SIG-M5 (cell line): ENCODE results near the gene GSE1.

Experiments
- DNase-seq: peaks from one replicate; lab custom pipeline; 2025; lab: John Stamatoyannopoulos, UW

The GSE1 gene

DNA sequence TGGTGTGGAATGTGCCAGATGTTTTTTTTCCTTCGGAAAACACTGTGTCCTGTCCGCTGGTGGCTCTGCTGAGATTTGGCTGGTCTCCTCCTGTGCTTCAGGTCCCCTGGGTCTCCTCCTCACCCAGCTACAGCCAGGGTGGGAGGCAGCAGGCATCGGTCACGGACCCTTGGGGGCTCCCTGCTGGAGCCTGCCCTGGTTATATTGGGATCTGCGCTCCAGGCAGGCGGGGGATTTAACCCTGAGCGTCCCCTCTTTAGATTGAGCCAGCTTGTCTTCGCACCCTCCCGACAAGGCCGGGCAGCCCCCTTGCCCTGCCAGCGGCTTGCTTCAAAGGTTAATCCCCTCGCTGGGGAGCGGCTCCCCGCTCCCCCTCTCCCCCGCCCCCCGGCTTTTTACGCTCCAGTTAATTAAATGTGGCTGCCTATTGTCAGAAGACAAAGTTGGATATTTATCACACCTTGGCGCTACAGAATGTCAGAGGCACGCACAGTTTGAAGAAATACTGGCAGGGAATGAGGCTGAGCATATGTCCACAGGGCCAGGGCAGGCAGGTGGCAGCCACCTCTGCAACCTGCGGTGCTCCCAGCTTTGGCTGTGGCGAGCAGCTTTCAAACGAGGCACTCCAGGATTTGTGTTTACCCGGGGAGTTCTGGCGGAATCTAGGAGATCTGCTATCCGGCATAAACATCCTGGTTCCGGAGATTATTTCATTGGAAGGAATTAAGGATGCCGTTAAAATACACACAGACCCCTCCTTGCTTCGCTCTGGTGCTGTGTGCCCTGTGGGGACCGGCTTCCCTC lies 38.2 kb upstream of the GSE1 start:
- no peak for DNase-seq

DNA sequence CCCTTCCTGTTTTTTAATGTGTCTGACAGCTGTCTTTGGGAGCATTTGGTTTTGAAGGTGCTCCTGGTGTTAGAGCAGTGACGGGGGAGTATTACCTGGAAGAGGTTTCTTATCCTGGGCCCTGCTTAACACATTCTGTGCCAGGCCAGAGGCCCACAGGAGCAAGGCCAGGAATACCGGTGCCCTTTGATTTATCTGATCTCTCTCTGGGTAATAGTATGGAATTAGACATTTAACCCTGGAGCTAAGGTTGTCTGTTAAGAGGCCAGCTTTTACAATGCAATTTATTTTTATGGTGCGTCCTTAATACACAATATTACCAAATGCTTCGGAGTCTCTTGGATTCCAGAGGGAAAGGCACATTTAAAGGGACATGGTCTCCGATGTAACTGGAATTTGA lies 37.2 kb upstream of the GSE1 start:
- no peak for DNase-seq

DNA sequence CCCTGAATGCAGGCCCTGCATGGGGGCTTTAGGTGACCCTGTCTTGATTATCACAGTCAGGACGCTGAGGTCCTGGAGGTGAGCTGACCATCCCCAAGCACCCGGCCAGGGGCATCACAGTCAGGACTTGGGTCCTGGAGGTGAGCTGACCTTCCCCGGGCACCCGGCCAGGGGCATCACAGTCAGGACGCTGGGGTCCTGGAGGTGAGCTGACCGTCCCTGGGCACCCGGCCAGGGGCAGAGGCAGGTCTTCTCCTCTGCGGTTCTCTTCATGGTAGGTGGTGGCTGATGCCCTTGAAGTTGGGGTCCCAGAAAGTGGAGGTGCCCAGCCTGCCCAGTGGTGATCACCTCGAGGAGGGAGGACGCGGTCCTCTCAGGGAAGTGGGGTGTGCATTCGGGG lies 36.2 kb upstream of the GSE1 start:
- DNase-seq, result no peak

DNA sequence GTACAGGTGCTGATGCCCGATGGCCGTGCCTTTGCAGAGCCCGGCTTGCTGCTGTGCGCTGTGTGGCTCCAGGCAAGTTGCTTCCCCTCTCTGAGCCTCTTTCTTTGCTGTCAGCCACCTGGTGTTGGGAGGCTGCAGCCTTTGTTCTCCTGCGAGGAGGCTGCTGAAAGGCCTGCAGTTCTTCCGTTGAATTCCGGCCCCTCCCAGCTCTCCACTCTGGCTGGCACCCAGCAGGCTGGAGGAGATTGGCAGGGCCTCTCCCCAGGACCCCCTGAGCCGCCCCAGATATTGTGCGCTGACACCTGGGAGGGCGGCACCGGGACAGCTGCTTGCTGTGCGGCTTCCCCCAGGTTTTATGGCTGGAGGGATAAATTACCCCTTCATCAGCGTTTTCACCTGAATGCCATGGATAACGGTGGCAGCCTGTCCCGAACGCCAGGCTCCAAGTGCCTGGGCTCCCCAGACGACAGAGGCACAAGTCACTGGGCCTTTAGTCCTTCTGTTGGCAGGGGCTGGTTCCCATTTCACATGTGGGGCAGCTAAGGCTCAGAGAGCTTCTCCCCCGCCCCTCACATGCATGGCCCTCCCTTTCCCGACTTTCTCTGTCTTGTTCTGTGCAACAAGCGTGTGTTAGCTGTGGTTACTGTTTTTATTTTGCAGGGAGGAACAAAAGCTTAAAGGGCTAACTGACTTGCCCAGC lies 35.1 kb upstream of the GSE1 start:
- no peak for DNase-seq

DNA sequence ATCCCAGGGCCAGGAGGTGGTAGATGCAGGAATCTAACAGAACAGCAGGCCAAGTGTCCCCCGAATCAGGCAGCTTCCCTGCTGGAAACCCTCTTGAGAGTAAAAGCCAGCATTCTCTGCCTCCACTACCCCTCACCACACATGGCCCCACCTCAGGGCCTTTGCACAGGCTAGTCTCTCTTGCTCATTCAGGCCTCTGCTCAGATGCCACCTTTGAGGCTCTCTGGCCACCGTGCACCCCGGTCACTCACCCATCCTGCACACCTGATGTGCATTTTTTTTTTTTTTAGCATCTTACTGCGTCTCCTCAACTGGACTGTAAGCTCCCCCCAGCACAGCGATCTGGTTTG lies 34.5 kb upstream of the GSE1 start:
- no peak for DNase-seq

DNA sequence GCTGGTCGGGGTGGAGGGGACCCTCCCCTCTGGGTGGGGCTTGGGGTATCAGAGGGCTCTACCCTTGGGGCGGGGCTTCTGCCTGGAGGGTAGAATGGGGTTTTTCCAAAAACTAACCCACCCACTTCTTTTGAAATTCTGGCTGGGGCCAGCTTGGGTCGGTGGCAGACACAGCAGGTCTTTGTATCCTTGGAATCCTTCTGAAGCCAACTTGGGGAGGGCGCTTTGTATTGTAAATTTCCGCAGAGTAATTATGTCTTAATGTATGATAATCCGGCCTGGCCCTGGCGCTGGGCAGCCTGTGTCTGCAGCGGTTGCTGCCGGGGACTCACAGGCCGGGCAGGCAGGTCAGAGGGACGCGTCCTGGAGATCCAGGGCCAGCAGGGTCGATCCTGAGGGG lies 33.9 kb upstream of the GSE1 start:
- DNase-seq, result no peak

DNA sequence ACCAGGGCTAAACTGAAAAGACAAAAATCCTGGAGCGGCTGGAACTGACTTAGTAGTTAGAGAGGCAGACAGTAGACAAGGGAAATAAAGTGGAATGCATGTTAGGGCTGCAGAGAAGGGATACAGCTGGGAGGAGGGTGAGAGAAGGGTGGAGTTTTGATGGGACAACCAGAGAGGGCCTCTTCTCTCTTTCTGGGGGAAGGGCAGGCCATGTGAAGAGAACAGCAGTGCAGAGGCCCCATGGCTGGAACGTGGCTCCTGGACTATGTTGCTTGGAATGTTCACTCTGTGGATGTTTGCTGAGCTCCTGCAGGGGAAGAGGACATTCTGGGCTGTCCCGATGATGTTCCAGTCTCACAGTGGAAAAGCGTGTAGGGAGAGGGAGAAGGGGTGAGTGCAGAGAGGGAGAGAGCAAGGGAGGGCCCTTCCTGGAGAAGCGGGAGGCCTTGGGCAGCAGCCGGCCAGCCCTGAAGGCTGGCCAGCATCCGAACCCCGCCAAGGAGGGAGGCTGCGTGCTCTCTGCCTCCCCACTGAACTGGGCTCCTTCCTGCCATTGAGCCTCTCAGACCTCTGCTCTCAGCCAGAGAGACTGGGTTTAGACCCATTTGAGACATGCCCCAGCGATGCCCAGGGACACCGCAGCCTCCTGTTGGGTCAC lies 33.1 kb upstream of the GSE1 start:
- DNase-seq, result no peak

DNA sequence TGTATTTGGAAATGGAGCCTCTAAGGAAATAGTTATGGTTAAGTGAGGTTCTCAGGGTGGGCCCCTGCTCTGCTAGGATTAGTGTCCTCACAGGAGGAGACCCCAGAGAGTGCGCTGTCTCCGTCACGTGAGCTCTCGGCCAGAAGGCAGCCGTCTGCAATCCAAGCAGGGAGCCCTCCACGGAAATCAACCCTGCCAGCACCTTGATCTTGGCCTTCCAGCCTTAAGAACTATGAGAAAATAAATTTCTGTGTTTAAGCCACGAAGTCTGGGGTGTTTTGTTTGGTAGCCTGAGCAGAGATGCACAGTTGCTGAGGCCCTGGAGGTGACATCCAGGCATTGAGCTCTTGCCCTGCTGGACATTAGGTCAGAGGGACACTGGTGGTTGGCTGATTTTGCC lies 32.4 kb upstream of the GSE1 start:
- no peak for DNase-seq

DNA sequence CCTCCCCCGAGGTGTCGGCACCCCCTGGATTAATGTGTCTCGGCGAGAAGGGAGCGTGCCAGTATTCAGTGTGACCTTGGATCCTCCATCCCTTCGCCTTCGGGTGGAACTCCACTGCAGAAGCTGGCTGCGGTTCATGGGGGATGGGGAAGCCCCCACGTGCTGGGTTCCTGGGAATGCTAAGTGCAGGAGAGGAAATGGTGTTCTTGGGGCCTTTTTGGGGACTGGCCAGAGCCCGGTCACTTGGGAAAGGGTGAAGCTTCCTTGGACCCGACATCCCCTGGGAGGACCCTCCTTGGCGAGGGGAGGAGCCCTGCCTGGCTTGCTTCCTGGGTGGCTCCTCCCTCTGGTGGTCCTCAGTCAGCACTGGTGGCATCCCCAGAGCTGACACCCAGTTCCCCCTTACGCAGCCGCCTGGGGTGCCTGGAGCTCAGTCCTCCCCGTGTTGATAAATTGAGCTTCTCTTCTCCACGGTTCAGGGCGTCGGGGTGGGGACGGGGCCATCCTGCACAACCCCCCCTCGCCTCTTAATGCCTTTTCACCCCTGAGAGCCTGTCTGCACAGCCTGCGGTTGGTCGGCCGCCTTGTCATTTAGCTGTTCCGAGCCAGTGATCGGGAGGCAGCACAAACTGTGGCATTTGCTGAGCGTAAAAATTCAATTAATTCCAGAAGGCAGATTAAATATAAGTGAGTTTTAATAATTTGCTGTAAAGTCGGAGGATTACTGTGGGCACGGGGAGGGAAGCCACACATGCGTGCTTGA lies 30.7 kb upstream of the GSE1 start:
- no peak for DNase-seq

DNA sequence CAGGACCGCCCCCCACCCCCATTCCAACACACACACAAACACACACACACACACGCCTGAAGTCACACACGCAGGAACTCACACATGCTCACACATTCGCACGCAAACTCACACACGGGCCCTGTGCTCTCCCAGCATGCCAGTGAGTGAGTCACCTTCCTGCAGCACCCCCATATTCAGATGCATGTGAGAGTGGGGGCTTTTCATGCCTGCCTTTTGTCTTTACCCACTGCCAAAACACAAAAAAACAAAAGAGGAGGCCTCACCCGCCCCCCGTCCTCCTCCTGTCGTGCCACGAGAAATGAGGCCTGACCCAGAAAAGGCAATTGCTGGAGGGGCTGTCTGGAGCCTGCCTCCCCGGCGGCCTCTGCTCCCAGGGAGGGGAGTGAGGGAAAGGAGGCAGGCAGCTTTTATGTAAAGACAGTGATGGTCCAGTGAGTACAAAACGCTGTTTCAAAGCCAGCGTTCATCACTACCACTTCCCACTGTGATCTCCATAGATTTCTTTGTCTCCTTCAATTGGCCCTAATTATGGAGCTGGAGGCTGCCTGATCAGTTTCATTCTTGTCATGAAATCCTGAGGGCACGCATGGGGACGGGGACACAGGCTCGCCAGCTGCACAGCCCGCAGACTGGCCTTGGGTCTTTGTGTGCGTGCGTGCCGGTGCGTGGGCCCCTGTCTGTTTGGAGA lies 29.5 kb upstream of the GSE1 start:
- DNase-seq, result no peak

DNA sequence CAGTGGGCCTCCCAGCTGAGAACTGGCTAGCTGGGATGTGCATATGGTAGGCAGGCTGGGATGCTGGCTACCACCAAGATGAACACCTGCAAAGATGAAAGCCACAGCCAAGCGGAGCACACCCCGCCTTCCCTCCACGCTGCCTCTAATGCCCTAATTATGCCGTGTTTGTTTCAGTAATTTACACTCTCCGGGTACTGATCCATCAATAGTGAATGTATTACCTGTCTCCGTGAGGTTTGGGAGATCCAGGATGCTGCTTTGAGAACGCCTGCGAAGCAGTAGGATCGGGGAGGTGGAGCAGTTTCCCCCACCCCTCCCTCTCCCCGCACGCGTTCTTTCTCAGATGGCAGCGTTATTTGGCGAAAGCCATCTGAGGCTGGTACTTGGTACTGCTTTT lies 28.9 kb upstream of the GSE1 start:
- no peak for DNase-seq

DNA sequence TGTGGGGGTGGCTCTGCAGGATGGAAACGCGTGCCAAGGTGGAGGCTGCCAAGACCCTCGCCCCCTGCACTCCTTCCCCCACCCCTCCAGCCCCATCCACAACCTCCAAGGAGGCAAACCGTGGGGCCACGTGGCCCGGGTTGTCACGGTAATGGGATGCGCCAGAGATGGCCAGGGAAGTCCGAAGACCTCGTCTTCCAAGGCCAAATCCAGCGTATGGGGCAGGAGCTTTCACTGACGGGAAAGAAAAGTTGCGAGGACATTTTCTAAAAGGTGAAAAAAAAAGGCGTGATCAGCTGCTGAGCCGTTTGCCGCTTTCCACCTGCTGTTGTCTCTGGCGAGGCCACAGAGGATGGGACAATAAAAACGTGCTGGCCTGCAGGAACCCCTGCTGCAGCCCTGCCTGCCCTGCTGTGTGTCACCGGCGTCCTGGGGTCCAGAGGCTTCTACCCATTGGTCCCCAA lies 28.3 kb upstream of the GSE1 start:
- no peak for DNase-seq

DNA sequence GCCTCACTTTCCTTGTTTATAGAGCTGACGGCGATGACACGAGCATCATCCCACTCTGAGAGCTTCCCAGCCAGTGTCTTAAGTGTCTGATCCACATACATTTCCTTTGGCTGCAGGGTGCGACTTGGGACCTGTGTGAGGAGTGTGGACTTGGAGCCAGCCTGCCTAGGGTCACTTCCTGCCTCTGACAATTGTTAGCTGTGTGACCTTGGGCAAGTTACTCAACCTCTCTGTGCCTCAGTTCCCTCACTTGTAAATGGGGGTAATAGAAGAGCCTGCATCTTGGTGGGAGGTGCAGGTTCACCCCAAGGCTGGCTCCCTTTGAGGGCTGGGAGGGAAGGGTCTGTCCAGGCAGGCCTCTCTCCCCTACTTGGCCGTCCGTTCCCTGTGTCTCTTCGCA lies 27.4 kb upstream of the GSE1 start:
- DNase-seq, result no peak

DNA sequence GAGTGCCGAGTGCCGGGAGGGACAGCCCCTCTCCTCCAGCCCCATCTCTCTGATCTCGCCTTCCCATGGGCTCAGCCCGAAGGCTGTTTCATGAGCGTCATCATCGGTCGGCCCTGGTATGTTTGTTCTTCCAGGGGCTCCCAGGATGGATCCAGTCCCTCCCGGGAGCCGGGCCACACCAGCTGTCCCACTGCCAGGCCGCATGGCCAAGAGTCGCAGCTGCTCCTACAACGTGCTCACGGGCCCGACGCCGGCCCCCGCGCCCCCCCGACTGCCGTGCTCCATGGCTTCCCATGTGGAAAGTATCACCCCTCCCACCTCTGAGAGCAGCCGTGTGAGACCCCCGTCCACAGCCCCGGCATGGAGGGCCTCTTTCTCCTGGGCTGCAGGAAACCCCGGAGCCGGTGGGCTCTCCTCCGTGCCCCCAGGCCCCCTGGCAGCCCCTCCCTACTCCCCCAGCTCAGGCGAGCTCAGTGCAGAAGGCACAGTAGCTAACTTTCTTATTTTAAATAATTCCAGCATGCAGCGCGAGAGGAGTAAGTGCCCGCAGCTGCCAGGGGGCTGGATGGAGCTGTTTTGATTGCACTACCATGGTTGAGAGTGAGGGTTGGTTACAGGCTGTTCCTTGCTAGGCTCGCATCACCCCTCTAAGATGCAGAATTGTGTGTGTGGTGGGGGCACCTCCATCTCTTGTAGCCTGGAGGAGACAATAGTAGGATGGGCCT lies 26.6 kb upstream of the GSE1 start:
- no peak for DNase-seq

DNA sequence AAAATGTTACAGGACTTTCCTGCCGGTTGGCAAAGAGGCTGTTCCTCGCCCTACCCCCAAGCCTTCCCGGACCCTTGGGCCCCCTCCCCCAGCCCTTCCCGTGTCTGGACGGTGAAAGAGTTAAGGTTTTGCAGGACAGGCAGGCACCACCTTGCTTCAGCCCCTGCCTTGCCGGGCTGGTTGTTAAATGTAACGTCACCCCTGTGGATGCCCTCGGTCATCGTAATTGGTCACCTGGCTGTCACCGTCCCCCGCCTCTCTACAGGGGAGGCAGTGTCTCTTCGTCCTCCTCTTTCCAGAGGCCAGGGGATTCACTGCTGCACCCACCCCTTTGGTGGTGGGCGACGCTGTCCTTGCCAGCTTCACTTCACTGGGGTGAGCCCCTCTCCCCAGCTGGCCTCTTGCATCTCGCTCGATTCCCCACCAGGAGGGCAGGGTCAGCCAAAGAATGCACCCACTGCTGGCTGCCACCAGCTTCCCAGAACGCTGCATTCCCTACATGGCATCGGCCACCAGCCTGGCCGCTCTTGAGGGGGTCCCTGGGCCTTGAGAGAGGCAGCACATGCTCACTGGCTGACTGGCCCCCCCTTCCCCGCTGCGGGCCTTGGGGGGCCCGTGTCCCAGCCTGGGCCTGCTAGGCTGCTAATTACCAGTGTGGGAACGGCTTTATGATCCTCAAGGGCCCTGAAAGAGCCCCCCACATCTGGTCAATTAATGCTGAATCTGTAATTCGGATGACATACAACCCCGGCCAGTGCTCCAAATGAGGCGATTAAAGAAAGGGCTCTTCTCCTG lies 25.2 kb upstream of the GSE1 start:
- no peak for DNase-seq

DNA sequence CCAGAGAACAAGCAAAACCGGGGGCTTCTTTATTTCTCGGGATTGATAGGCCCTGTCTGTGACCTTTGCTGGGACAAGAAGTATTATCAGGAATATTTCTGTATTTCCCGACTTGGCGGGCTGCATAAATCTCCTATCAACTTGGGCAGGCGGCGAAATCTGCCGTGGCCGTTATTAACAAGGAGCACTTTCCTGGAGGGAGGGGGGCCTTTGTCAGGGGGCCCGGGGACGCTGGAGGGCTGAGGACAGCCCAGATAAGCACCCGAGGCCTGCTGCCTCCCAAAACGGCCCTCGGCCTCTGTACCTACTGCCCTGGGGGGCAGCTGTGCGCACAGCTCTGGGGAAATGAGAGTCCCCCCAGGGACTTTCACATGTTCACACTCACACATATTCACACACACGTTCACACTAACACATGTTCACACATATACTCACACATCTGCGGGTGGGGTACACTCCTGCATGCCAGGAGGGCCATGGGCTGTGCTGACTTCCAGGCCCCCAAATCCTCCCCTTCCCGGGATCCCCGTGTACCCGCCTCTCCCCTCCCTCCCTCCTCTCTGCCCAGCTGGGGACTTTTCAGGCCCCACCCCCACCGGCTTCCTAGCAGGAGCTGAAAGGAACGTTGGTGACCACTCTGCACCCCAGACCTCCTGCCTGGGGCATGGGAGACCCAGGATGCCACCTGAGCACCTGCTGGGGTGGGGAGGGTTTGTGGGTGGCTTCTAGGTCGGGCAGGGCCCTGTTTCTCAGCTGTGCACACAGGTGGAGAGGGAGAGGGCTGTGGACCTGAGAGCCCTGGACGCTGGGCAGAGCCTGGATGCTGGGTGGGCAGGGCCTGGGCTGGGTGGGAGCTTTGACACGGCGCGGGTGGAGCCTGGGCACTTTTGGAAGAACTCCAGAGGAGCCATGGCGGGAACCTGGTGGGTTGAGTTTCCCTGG lies 24.3 kb upstream of the GSE1 start:
- no peak for DNase-seq

DNA sequence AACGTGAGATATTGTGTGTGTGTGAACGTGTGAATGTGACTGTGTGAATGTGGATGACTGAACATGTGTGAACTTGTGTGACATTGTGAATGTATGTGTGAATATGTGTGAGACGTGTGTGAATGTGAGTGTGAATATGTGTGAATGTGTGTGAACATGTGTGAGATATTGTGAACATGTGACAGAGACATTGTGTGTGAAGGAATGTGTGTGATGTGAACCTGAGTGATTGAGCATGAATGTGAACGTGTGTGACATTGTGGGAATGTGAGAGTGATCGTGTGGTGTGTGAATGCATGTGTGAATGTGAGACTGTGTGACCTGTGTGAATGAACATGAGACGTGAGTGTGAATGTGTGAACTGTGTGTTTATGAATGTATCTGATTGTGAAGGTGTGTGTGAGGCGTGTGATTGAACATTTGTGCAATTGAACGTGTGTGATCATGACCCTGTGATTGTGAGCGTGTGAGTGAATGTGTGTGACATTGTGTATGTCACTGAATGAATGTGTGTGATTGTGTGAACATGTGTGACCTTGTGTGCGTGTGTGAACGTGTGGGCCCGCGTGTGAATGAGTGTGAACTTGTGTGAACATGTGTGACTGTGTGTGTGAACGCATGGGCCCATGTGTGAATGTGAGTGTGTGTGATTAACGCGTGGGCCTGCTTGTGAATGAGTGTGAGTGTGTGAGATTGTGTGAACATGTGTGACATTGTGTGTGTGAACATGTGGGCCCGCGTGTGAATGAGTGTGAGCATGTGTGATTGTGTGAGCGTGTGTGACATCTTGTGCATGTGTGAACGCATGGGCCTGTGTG lies 23.2 kb upstream of the GSE1 start:
- DNase-seq, result no peak

DNA sequence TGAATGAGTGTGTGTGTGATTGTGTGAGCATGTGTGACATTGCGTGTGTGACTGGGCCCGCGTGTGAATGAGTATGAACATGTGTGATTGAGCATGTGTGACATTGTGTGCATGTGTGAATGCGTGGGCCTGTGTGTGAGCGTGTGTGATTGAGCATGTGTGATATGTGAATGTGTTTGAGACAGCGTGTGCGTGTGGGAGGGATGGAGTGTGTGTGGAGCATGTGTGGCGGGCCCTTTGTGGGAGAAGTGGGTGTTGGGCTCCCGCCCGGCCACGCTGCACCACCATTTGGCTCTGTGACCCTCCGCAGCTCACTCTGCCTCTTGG lies 22.7 kb upstream of the GSE1 start:
- DNase-seq, result no peak

DNA sequence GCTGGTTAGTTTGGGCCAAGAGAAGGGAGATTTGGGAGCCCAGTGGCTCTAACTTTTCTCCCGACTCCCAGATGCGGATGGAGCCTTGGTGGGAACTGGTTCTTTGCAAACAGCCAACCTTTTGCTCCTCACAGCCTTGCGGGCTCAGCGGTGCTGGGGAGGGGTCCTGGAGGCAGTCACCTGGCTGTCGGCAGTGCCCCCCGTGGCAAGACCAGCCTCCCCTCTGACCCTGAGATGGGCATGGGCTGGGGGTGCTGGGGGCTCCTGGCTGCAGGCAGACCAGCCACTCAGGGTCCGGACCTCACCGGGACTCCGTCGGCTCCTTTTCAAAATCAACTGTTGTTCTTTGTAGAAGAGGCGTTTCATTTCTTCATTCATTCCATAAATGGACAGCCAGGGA lies 21.7 kb upstream of the GSE1 start:
- no peak for DNase-seq
